ENCODE data around the gene REPS2.

REPS2 gene

GRCh38 chrX:17098516-17099247 lies 152.2 kb downstream of the REPS2 start:
- DNase-seq: no peak

DNA sequence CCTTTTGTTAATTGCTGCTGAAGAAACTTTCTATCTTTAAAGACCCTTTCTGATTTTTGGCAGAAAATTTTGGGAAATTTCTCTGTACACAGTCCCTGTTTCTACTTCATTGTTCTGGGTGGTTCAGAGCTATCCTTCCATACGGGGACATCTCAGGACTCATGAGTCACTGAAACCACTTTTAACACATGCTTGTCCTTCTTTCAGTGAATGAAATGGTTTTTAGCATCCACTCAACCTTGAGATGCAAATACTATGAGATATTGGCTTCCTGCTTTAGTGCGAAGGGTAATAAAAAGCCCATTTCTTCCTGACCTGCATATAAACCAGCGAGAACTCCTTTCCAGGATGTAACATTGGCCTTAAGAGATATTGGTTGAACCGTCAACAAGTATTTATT lies 158.0 kb downstream of the REPS2 start:
- no peak for DNase-seq

- DNase-seq: no peak
Observed at GRCh38 chrX:17120816-17121215, 174.4 kb downstream of the REPS2 start.

GRCh38 chrX:17154001-17154400 lies 207.5 kb downstream of the REPS2 start:
- no peak for DNase-seq

DNA sequence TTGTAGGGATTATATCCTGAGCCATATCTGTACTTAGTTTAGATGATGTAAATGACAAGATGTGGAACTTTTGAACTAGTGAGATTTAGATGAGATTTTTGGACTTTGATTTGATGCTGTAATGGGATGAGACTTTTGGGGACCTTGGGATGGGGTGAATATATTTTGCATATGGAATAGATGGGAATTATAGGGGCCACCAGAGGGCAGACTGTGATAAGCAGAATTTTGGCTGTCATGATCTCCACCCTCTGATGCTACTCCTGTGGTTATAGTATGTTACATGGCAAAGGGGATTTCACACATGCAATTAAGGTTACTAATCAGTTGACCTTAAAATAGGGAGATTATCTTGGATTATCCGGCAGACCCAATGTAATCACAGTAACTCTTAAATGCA lies 214.5 kb downstream of the REPS2 start:
- DNase-seq: no peak

GRCh38 chrX:17161991-17162390 lies 215.5 kb downstream of the REPS2 start:
- no peak for DNase-seq

GRCh38 chrX:17164079-17164478 lies 217.6 kb downstream of the REPS2 start:
- DNase-seq: no peak

GRCh38 chrX:17164941-17165340 lies 218.5 kb downstream of the REPS2 start:
- DNase-seq: no peak

DNA sequence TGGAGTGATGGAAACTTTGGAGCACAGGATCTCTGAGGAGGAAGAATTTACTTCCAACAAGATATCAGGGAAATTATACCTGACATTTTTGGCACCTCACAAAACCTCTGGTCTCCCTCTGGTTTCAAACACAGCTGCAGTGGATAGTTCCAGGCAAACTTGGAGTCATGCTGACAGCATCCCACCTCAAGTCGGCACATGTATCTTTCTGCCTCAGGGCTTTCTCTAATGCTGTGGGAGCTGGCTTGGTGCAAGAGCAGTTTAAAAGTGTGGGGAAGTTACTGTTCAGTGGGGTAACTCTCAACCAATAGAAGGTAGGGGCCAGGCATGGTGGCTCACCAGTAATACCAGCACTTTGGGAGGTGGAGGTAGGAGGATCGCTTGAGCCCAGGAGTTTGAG lies 221.5 kb downstream of the REPS2 start:
- DNase-seq: no peak

- DNase-seq: no peak
Observed at GRCh38 chrX:17170973-17171372, 224.5 kb downstream of the REPS2 start.

DNA sequence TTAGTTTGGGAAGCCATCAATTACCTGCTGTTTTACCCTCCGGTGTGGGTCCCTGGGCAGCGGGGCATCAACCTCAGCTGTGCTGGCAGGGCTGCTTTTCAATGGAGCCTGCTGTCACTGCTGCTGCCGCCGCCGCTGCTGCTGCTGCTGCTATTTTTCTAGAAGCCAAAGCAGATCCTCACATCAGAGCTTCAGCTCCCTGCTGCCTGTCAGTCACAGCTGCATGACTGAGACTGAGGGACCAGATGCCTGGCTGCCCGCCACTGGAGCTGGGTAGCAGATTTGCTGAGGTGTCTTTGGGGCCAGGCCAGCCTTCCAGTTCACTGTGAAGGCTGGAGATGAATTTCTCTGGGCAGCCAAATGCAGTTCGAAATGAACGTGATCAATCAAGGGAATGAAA lies 228.2 kb downstream of the REPS2 start:
- no peak for DNase-seq

DNA sequence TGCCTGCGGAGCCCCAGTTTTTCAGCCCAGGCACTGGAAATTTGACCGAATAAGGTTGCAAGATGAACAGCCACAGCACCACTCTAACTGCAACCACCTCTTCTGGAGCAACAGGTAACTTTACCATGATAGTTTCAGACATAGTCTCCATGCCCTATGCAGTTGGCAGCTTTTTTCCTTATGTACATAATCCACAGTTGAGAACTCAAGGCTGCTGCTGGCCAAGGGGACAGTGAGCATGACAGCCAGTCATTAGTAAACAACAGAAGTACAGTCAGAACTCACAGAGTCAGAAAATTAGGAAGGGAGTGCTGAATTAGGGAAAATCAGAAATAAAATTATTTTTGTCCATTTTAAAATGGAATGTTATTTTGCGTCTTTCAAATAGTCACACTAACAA lies 235.9 kb downstream of the REPS2 start:
- no peak for DNase-seq

DNA sequence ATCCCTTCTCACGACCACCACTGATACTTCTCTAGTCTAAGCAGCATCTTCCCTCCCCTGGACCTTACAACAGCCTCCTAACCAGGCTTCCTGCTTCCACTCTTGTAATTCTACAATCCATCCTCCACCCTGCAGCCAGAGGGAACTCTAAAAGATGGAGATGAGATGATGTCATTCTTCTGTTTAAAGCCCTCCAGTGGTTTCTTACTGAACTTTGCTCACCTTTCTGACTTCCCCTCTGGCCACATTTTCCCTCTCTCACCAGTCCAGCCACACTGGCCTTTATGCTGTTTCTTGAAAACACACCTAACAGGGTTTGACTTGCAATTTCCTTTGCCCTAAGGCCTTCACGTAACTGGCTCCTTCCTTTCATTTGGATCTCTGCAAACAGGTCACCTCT lies 237.1 kb downstream of the REPS2 start:
- DNase-seq: no peak

DNA sequence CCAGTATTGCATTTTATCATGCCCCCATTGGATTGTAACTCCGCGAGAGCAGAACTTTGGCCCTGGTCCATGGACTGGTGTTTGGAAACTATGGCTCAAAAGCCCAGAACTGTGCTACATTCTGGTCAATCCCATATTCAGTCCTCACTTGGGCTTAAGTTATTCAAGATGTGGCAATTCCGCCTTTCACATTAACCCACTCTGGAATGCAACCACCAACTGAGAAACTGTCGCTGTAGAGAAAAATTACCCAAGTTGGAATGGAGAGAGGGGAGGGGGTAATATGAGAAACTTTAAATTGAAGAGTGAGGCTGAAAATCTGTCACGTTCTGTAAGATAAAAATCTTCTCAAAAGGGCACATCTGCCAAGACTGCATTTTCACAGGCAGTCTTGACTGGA lies 239.0 kb downstream of the REPS2 start:
- no peak for DNase-seq

DNA sequence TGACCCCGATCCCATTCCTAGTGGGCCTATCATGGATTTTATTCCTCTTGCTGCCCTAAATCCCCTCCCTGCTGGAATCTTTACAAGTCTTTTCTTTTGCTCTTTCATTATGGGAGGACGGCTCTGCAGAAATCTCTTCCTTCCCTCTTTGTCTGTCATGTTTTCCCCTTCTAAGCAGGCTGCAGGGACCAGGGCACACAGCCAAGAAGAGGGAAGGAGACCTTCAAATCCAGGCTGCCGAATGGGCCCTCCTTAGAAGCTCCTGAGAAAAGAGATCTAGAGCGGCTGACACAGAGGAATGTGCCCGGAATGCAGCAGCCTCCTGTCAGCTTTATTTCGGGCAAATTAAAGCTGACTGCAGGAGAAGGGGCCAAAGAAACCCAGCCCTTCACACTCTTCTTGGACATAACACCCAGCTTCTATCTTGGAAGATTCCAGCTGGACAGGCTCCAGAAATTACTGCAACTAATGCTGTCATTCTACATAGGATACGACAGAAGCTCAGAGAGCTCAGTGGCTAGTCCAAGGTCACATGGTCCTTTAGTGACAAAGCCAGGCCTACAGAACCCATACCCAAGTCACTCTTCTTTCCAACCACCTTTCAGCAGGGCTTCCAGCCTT lies 240.8 kb downstream of the REPS2 start:
- DNase-seq: no peak

- DNase-seq: peak; percentile 21
Observed at GRCh38 chrX:17192106-17192505, 245.6 kb downstream of the REPS2 start.

All from kidney glomerular epithelial cell (primary cell).